Lower lobe of right lung (tissue), 2 donors: ENCODE data around the gene CHGA. TPM values are rescaled to one million over a fixed set of nuclear protein-coding genes. Genes with fewer than 3 reads are reported as not detected.
A peak's percentile ranks its signal among the peaks of the same experiment; 100 is the strongest.

Experiments used
- ATAC-seq, 2 donors: fragments of 200-7000 bp; cut with Tn5 transposase; one replicate each; pipeline ENCODE4 v1.9.1; 2020 to 2022; ENCODE audit warnings: mild to moderate bottlenecking in 2 of 2, moderate library complexity in 2 of 2
- DNase-seq: peaks from one replicate; pipeline ENCODE4 v3.0.0-alpha.2; 2020
- H3K27ac ChIP-seq: fragments of 200-600 bp; one replicate; pipeline ENCODE4 v1.8.0; 2022
- H3K27me3 ChIP-seq: fragments of 200-600 bp; one replicate; pipeline ENCODE4 v1.8.0; 2022; ENCODE audit warnings: low read depth
- H3K36me3 ChIP-seq: fragments of 200-600 bp; one replicate; pipeline ENCODE4 v1.8.0; 2022; ENCODE audit warnings: mild to moderate bottlenecking
- H3K4me1 ChIP-seq: fragments of 200-600 bp; one replicate; pipeline ENCODE4 v1.8.0; 2022
- H3K4me3 ChIP-seq: fragments of 200-600 bp; one replicate; pipeline ENCODE4 v1.8.0; 2022; ENCODE audit warnings: mild to moderate bottlenecking
- H3K9me3 ChIP-seq: fragments of 200-600 bp; one replicate; pipeline ENCODE4 v1.8.0; 2022
- CTCF ChIP-seq: fragments of 200-600 bp; IDR thresholded peaks from one replicate; pipeline ENCODE4 v1.8.0; 2022; ENCODE audit warnings: antibody characterized with exemption, mild to moderate bottlenecking
- intact Hi-C: fragments of 100-400 bp; cut with DNase I; formaldehyde crosslinking; loops from one replicate; pipeline ENCODE4 v1.11.0; 2022
- total RNA-seq: library from RNA; stranded (reverse); fragmentation: NEBNext Ultra II Directional; extraction: Animal tissue kit (Norgen Biotek cat#: 25700); gene quantifications from one replicate; pipeline ENCODE4 v1.2.1, GENCODE V29; 2021
- donor health status: DM: no; HTN: yes; CAD: no; lungs with severe emphysema.

The CHGA gene
- total RNA-seq, 1 donor from 2014 or later, result 0.71 TPM

DNA sequence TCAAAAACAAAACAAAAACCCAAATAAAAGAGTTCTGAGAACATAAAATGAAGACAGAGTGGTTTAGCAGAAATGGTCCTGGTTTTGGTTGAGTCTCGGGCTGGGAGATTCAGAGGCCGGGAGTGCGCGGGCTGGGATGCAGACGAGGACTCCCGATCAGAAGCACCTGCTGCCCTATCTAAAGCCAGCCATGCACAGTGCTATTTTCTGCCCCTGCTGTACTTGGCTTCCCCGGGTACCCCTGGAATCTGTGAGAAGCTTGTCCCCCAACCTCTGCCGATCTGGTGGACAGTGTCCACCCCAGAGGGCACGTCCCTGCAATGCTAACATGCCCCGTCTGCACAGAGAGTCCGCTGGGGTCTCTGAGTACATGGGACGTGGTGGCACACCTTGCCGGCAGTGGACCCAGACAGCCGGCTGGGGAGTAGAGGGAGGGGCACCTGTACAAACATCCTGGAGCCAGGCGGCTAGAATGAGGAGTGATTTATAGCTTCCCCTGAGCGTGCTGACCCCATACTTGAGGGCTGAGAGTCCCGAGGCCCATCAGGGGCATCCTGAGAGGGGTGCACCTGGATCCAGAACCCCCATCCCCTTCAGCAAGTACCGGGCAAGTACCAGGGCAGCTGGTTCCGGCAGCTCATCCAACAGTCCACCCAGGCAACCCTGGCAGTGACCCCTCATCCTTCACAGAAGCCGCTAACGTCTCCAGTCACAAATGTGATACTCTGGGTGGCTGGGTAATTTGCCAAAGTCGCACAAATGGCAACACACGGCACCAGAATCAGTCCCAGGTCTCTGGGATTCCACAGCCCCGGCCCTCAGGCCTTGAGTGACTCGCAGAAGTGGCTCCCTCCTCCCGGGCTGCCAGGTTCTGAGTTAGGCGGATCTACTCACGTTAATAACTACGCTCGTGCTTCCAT, 37.1 kb downstream of the CHGA start:
- ATAC-seq (no peak), DNase-seq (no peak)
- H3K36me3 ChIP-seq, result peaks cover 58% of the 10 kb centered on the region
- no peaks in the 10 kb centered on the region for H3K27me3 ChIP-seq
- no peak overlapping the region for H3K4me3 ChIP-seq
- H3K9me3 ChIP-seq, result no peaks in the 10 kb centered on the region
- TF ChIP-seq CTCF, result no peak
- H3K27ac ChIP-seq, result no peak overlapping the region
- peaks cover 16% of the 10 kb centered on the region for H3K4me1 ChIP-seq
- intact Hi-C loops, result loop anchor here (10.0 kb wide), 1 partner anchor 175 kb away; no protein-coding TSS in a partner anchor

DNA sequence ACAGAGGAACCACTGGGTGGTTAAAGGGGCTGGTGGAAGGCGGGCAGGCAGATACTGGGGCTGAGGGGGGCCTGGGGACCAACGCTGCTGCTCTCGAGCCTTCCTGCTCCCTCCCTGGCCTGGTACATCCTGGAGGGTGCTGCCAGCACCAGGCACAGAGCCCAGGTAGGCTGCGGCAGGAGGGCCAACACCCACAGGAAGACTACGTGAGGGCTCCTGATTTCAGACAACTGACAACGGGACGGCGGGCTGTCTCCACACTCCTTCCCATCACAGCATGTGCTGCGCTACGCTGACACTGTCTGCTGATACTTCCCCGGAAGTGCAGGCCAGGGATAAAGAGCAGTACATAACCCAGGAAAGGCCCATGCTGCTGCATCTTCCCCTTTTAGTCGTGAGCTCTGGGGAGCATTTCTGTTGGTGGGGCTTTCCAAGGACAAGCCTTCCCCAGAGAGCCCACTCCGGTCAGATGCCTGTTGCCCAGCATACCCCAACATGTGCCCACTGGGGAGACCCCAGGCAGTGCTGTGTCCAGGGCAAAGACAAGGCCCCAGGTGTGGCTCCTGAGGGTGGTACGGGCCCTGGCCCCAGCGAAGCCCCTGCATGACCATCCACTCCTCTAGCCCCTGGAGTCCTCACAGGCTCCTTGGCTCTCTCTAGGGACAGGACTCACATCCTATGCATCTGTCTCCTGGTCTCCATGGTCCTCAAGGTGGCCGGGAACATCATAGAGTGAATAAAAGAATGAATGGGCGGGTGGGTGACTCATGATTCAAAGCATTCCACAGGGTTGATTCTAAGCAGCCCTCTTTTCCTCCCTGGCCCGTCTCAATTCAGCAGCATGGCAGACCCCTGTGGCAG, 38.0 kb downstream of the CHGA start:
- peaks cover 49% of the 10 kb centered on the region for H3K36me3 ChIP-seq
- TF ChIP-seq CTCF, result no peak

DNA sequence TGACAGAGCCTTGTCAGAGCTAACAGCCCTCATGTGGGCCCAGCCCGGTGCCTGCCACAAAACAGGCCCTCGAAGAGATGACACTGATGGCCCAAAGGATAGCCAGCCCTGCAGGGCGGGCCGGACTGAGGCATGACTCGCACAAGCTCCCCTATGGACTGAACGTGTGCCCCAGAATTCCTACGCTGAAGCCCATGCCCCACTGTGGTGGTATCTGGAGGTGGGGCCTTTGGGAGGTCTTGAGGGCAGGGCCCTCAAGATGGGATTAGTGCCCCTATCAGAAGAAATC, 38.6 kb downstream of the CHGA start:
- no peak for DNase-seq
- Histone ChIP-seq H3K27ac (no peak overlapping the region), H3K36me3 (peaks cover 44% of the 10 kb centered on the region), H3K27me3 (no peaks in the 10 kb centered on the region), H3K4me3 (no peak overlapping the region), H3K4me1 (peaks cover 16% of the 10 kb centered on the region), H3K9me3 (no peaks in the 10 kb centered on the region)
- intact Hi-C loops, result no loop called here
- no peak for ATAC-seq
- TF ChIP-seq CTCF, result no peak

More for the DNA sequence above, 38.0 kb downstream of the CHGA start:
- H3K27me3 ChIP-seq, result no peaks in the 10 kb centered on the region
- no peaks in the 10 kb centered on the region for H3K9me3 ChIP-seq
- no peak overlapping the region for H3K27ac ChIP-seq
- intact Hi-C loops, result no loop called here
- H3K4me1 ChIP-seq, result peaks cover 16% of the 10 kb centered on the region
- DNase-seq (no peak), ATAC-seq (no peak)
- no peak overlapping the region for H3K4me3 ChIP-seq

- no peaks in the 10 kb centered on the region for H3K9me3 ChIP-seq
- H3K4me3 ChIP-seq, result no peak overlapping the region
- H3K4me1 ChIP-seq, result peaks cover 16% of the 10 kb centered on the region
- intact Hi-C loops, result no loop called here
- ATAC-seq (no peak), DNase-seq (peak; percentile 13)
- H3K27ac ChIP-seq, result no peak overlapping the region
- peaks cover 37% of the 10 kb centered on the region for H3K36me3 ChIP-seq
- no peak for TF ChIP-seq CTCF
- H3K27me3 ChIP-seq, result no peaks in the 10 kb centered on the region
Observed at GRCh38 chr14:92962031-92962830, 39.3 kb downstream of the CHGA start.

- peak; percentile 28 for DNase-seq
- H3K27me3 ChIP-seq, result no peaks in the 10 kb centered on the region
- no peak for TF ChIP-seq CTCF
- H3K4me1 ChIP-seq, result peaks cover 16% of the 10 kb centered on the region
- H3K27ac ChIP-seq, result no peak overlapping the region
- H3K4me3 ChIP-seq, result no peak overlapping the region
- no peak for ATAC-seq
- H3K36me3 ChIP-seq, result peaks cover 32% of the 10 kb centered on the region
- intact Hi-C loops, result no loop called here
- no peaks in the 10 kb centered on the region for H3K9me3 ChIP-seq
Observed at GRCh38 chr14:92962831-92963095, 39.8 kb downstream of the CHGA start.
